GM19395 (cell line): ENCODE data around the gene DGKH.
"Not testable (repeated sequence)": the region's sequence is repeated elsewhere in the genome, so short reads cannot be mapped to it uniquely, and the experiment has no call there.

Experiments
- ATAC-seq: cut with Tn5 transposase; IDR thresholded peaks from one replicate; pipeline ENCODE4 v1.9.1; 2021; ENCODE audit warnings: mild to moderate bottlenecking, moderate library complexity; ENCODE audit not compliant: unreplicated experiment

DGKH gene

GRCh38 chr13:42163338-42163737, 114.9 kb downstream of the DGKH start:
- not testable (repeated sequence) for ATAC-seq

GRCh38 chr13:42163910-42164309, 115.5 kb downstream of the DGKH start:
- not testable (repeated sequence) for ATAC-seq

- ATAC-seq = no peak
Measured at GRCh38 chr13:42164557-42165125, 116.2 kb downstream of the DGKH start.

GRCh38 chr13:42168496-42168895, 120.0 kb downstream of the DGKH start:
- no peak for ATAC-seq

- ATAC-seq = no peak
Measured at GRCh38 chr13:42170029-42170428, 121.6 kb downstream of the DGKH start.

GRCh38 chr13:42173789-42174343, 125.4 kb downstream of the DGKH start:
- no peak for ATAC-seq

- ATAC-seq = no peak
Measured at GRCh38 chr13:42174344-42175162, 126.1 kb downstream of the DGKH start.

- ATAC-seq = no peak
Measured at GRCh38 chr13:42176294-42176693, 127.8 kb downstream of the DGKH start.

- ATAC-seq = no peak
Measured at GRCh38 chr13:42177189-42177588, 128.7 kb downstream of the DGKH start.

- ATAC-seq = no peak
Measured at GRCh38 chr13:42181381-42181953, 133.0 kb downstream of the DGKH start.

GRCh38 chr13:42189061-42189460, 140.6 kb downstream of the DGKH start:
- no peak for ATAC-seq

- no peak for ATAC-seq
Measured at GRCh38 chr13:42190529-42190928, 142.1 kb downstream of the DGKH start.

GRCh38 chr13:42211704-42212464, 163.4 kb downstream of the DGKH start:
- ATAC-seq = no peak

- no peak for ATAC-seq
Measured at GRCh38 chr13:42214446-42214845, 166.0 kb downstream of the DGKH start.

GRCh38 chr13:42215578-42216421, 167.4 kb downstream of the DGKH start:
- ATAC-seq = no peak

GRCh38 chr13:42216422-42216735, 167.9 kb downstream of the DGKH start:
- no peak for ATAC-seq

- ATAC-seq = no peak
Measured at GRCh38 chr13:42218576-42218975, 170.1 kb downstream of the DGKH start.

GRCh38 chr13:42219051-42219450, 170.6 kb downstream of the DGKH start:
- ATAC-seq = no peak

- no peak for ATAC-seq
Measured at GRCh38 chr13:42219876-42220275, 171.4 kb downstream of the DGKH start.

GRCh38 chr13:42221121-42221765, 172.8 kb downstream of the DGKH start:
- no peak for ATAC-seq
